Stomach smooth muscle (tissue), 2 donors: ENCODE results near the gene OR5B2.

Source experiments
- H3K27ac ChIP-seq: one replicate; pipeline ENCODE4 v1.7.0; 2013; ENCODE audit warnings: mild to moderate bottlenecking, low read length, inconsistent platforms
- H3K27me3 ChIP-seq, 2 donors: one replicate each; pipeline ENCODE4 v1.7.0; 2013; ENCODE audit warnings: low read length in 2 of 2; ENCODE audit not compliant: insufficient read depth in 2 of 2, control insufficient read depth in 1 of 2
- H3K36me3 ChIP-seq, 2 donors: one replicate each; pipeline ENCODE4 v1.7.0; 2013; ENCODE audit warnings: low read length in 2 of 2; ENCODE audit not compliant: control insufficient read depth in 2 of 2, insufficient read depth in 2 of 2
- H3K4me1 ChIP-seq: one replicate; pipeline ENCODE4 v1.7.0; 2013; ENCODE audit warnings: low read length; ENCODE audit not compliant: control insufficient read depth, insufficient read depth
- H3K4me3 ChIP-seq, 2 donors: one replicate each; pipeline ENCODE4 v1.7.0; 2013; ENCODE audit warnings: low read length in 2 of 2
- H3K9ac ChIP-seq, 2 donors: one replicate each; pipeline ENCODE4 v1.7.0; 2013; ENCODE audit warnings: low read length in 2 of 2, mild to moderate bottlenecking in 1 of 2
- H3K9me3 ChIP-seq, 2 donors: one replicate each; pipeline ENCODE4 v1.7.0; 2013; ENCODE audit warnings: low read length in 2 of 2; ENCODE audit not compliant: control insufficient read depth in 2 of 2
- donor health status: healthy.
- donor health status: Pancreatic carcinoma.

OR5B2 gene

GRCh38 chr11:58428021-58428420 is at the start of gene OR5B2:
Gene OR5B2 (minus strand): TSS chr11:58428121. CDS start chr11:58423261, 4,860 bp downstream.
- Histone ChIP-seq H3K27ac (no peak within 1 kb of the TSS), H3K27me3 (no peaks in the 10 kb centered on the region), H3K4me3 (no peak within 1 kb of the TSS), H3K9me3 (no peaks in the 10 kb centered on the region), H3K36me3 (no peaks in the 10 kb centered on the region), H3K9ac (no peak within 1 kb of the TSS), H3K4me1 (no peaks in the 10 kb centered on the region)

DNA sequence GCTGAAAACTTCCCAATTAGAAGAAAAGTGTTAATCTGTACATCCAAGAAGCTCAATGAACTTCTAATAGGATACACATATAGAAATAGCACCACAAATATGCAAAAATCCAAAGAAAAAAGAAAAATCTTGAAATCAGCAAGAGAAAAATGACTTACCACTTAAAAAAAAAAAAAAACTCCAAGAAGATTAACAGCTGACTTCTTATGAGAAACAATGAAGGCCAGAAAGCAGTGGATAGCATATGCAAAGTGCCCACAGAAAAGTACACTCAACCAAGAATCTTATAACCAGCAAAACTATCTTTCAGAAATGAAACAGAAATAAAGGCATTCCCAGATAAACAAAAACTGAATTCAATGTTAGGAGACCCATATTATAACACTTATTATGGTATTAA is 44.0 kb upstream of the OR5B2 start:
- no peak overlapping the region for H3K9ac ChIP-seq
- no peak overlapping the region for H3K4me3 ChIP-seq
- no peaks in the 10 kb centered on the region for H3K4me1 ChIP-seq
- no peaks in the 10 kb centered on the region for H3K27me3 ChIP-seq
- no peaks in the 10 kb centered on the region for H3K36me3 ChIP-seq
- H3K27ac ChIP-seq, result no peak overlapping the region
- no peaks in the 10 kb centered on the region for H3K9me3 ChIP-seq

DNA sequence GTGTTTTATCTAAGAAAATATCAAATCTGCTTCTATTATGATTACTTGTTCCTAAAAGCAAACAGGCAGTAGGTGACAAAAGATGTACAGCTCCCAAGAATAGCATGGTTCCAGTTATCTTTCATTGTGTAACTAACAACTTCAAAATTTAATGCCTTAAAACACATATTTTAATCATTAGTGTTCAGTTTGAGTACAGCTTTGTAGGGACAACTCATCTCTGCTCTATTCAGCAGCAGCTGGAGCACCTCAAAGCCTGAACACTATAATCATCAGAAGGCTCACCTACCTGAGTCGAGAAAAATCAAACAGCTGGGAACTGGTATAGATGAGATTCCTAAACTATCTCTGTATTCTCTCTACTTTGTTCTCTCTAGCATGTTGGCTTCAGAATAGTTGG is 38.4 kb upstream of the OR5B2 start:
- Histone ChIP-seq H3K4me3 (no peak overlapping the region), H3K4me1 (no peaks in the 10 kb centered on the region), H3K36me3 (no peaks in the 10 kb centered on the region), H3K9me3 (no peaks in the 10 kb centered on the region), H3K27ac (no peak overlapping the region), H3K9ac (no peak overlapping the region), H3K27me3 (no peaks in the 10 kb centered on the region)

- Histone ChIP-seq H3K27me3 (no peaks in the 10 kb centered on the region), H3K4me3 (no peak overlapping the region), H3K9ac (no peak overlapping the region), H3K36me3 (no peaks in the 10 kb centered on the region), H3K9me3 (no peaks in the 10 kb centered on the region), H3K27ac (no peak overlapping the region), H3K4me1 (no peaks in the 10 kb centered on the region)
These were observed 37.8 kb upstream of the OR5B2 start for GRCh38 chr11:58465690-58466089.

DNA sequence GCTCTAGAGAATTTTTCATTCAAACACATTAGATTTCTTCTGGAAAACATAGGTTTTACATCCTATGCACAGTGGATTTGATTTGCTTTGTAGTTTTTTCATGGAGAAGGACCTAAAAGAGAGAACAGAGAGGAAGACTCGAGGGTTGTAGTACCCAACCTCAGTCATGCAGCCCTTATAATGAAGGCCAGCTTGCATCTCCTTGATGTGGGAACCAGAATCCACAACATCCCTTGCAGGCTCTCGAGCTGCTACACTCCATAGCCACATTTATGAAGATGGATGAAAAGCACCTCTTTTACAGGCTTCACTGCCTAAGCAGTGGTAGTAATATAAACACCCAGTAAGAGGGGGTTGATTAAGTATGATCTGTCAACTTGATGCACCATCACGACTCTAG is 23.7 kb upstream of the OR5B2 start:
- no peak overlapping the region for H3K9ac ChIP-seq
- H3K36me3 ChIP-seq, result no peaks in the 10 kb centered on the region
- H3K27me3 ChIP-seq, result no peaks in the 10 kb centered on the region
- H3K9me3 ChIP-seq, result no peaks in the 10 kb centered on the region
- no peak overlapping the region for H3K4me3 ChIP-seq
- no peak overlapping the region for H3K27ac ChIP-seq
- H3K4me1 ChIP-seq, result no peaks in the 10 kb centered on the region

DNA sequence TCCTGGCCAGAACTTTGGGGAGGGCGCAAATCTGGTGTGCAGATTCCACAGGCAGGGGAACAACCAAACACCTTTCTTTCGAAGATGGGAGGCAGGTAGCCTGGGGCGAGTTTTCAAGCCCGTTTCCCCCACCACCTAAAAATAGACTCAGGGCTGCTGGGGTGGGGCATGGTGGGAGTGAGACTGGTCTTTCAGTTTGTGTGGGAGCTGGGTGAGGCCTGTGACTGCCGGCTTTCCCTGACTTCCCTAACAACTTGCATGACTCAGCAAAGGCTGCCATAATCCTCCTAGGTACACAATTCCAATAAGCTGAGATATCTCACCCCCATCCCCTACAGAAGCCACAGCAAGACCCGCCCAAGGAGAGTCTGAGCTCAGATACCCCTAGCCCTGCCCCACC is 18.4 kb upstream of the OR5B2 start:
- Histone ChIP-seq H3K9ac (no peak overlapping the region), H3K27ac (no peak overlapping the region)

GRCh38 chr11:58444300-58444699 is 16.4 kb upstream of the OR5B2 start:
- no peaks in the 10 kb centered on the region for H3K27me3 ChIP-seq
- H3K4me1 ChIP-seq, result no peaks in the 10 kb centered on the region
- no peak overlapping the region for H3K9ac ChIP-seq
- H3K27ac ChIP-seq, result no peak overlapping the region
- no peak overlapping the region for H3K4me3 ChIP-seq
- H3K9me3 ChIP-seq, result peaks cover 5 to 15% of the 10 kb centered on the region in 2 donors
- H3K36me3 ChIP-seq, result no peaks in the 10 kb centered on the region

More for the DNA sequence above, 18.4 kb upstream of the OR5B2 start:
- H3K4me1 ChIP-seq, result no peaks in the 10 kb centered on the region
- H3K9me3 ChIP-seq, result peaks cover 5 to 15% of the 10 kb centered on the region in 2 donors
- no peaks in the 10 kb centered on the region for H3K27me3 ChIP-seq
- H3K36me3 ChIP-seq, result no peaks in the 10 kb centered on the region
- no peak overlapping the region for H3K4me3 ChIP-seq

- Histone ChIP-seq H3K36me3 (no peaks in the 10 kb centered on the region), H3K27ac (no peak within 1 kb of the TSS), H3K9ac (no peak within 1 kb of the TSS), H3K27me3 (no peaks in the 10 kb centered on the region), H3K9me3 (peaks cover 5 to 15% of the 10 kb centered on the region in 2 donors), H3K4me1 (no peaks in the 10 kb centered on the region), H3K4me3 (no peak within 1 kb of the TSS)
These were observed 14.2 kb upstream of the OR5B2 start, which contains the start of gene OR5B12 for GRCh38 chr11:58442136-58442535. Gene OR5B12 (minus strand): TSS chr11:58442236. CDS start chr11:58440151, 2,085 bp downstream.

DNA sequence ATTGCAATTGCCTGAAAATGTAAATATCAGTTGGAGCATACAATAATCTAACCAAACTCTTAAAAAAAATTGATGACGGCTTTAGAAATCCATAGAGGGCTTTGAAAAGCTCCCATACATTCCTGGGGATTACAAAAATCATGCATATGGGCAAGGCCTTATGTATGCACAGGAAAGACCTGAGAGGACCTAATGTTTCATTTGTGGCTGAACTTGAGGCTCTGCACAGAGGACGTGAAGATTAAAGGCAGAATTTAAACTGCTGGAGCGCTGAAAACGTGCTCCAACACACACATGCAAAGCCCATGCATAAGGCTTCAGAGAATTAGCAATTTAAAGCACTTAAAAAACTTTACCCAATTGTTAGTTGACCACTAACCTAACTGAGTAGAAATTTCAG is 10.6 kb upstream of the OR5B2 start:
- no peak overlapping the region for H3K4me3 ChIP-seq
- no peaks in the 10 kb centered on the region for H3K4me1 ChIP-seq
- H3K9ac ChIP-seq, result no peak overlapping the region
- H3K9me3 ChIP-seq, result no peaks in the 10 kb centered on the region
- no peaks in the 10 kb centered on the region for H3K27me3 ChIP-seq
- no peaks in the 10 kb centered on the region for H3K36me3 ChIP-seq
- H3K27ac ChIP-seq, result no peak overlapping the region

DNA sequence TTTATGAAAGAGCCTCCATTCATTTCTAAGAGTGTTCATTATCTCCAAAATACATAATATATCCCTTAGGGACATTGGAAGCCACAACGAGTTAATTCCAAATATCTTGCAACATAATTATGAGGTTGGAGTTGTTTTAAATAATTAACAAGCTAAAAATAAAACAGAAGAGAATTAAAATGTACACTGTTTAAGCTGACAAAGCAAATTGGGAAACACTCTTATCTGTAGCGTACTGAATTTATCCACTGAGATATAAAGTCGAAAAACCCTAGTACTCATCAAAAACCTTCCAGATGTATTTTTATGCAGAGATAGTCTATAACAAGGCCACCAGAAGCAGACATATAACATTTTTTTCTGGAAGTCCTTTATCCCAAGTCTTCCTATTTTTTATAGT is 6.3 kb upstream of the OR5B2 start:
- H3K27me3 ChIP-seq, result no peaks in the 10 kb centered on the region
- H3K36me3 ChIP-seq, result no peaks in the 10 kb centered on the region
- H3K9me3 ChIP-seq, result no peaks in the 10 kb centered on the region
- H3K4me3 ChIP-seq, result no peak overlapping the region
- H3K4me1 ChIP-seq, result no peaks in the 10 kb centered on the region
- no peak overlapping the region for H3K27ac ChIP-seq
- no peak overlapping the region for H3K9ac ChIP-seq

GRCh38 chr11:58433638-58434203 is 5.8 kb upstream of the OR5B2 start:
- Histone ChIP-seq H3K27ac (no peak overlapping the region), H3K4me3 (no peak overlapping the region), H3K36me3 (no peaks in the 10 kb centered on the region), H3K9me3 (no peaks in the 10 kb centered on the region), H3K4me1 (no peaks in the 10 kb centered on the region), H3K9ac (no peak overlapping the region), H3K27me3 (no peaks in the 10 kb centered on the region)
